ENCODE results near the gene RNASEH2B. TPM values are rescaled to one million over a fixed set of nuclear protein-coding genes. Genes with fewer than 3 reads are reported as not detected.

RNASEH2B gene
- total and polyA plus RNA-seq, 12 donors, result 30.5 to 86.8 (median 40.1) TPM

DNA sequence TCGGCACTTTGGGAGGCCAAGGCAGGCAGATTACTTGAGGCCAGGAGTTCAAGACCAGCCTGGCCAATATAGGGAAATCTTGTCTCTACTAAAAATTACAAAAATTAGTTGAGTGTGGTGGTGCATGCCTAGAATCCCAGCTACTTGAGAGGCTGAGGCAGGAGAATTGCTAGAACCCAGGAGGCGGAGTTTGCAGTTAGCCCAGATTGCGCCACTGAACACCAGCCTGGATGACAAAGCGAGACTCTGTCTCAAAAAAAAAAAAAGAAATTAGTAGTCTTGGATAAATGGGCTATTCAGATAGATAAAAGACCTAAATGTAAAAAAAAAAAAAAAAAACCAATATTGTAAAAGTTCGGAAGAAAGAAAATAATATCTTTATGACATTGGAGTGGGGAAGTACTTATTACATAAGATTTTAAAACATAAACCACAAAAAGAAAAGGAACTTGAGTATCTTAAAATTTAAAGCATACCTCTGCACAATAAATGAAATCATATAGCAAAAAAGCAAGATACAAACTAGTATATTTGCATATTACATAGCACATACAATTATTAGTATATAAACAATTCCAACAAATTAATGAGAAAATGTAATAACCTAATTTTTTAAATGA, 26.7 kb upstream of the RNASEH2B start:
- Histone ChIP-seq H3K27ac (no peak overlapping the region), H3K4me1 (no peaks in the 10 kb centered on the region), H3K36me3 (no peaks in the 10 kb centered on the region), H3K4me3 (no peak overlapping the region), H3K27me3 (peaks cover 0 to 7% (median 0%) of the 10 kb centered on the region in 7 donors), H3K9me3 (peaks cover 0 to 8% (median 0%) of the 10 kb centered on the region in 11 donors)
- intact Hi-C loops (cut with DNase I), result no loop called here
- DNase-seq, result no peak
- TF ChIP-seq, protein P1, sequence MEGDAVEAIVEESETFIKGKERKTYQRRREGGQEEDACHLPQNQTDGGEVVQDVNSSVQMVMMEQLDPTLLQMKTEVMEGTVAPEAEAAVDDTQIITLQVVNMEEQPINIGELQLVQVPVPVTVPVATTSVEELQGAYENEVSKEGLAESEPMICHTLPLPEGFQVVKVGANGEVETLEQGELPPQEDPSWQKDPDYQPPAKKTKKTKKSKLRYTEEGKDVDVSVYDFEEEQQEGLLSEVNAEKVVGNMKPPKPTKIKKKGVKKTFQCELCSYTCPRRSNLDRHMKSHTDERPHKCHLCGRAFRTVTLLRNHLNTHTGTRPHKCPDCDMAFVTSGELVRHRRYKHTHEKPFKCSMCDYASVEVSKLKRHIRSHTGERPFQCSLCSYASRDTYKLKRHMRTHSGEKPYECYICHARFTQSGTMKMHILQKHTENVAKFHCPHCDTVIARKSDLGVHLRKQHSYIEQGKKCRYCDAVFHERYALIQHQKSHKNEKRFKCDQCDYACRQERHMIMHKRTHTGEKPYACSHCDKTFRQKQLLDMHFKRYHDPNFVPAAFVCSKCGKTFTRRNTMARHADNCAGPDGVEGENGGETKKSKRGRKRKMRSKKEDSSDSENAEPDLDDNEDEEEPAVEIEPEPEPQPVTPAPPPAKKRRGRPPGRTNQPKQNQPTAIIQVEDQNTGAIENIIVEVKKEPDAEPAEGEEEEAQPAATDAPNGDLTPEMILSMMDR (IDR thresholded peaks at IDR 0.05), result no peak
- no peak for ATAC-seq
- WGBS, 2 donors, result 91 to 94% methylated on average over 5 of the region's 5 CpGs

DNA sequence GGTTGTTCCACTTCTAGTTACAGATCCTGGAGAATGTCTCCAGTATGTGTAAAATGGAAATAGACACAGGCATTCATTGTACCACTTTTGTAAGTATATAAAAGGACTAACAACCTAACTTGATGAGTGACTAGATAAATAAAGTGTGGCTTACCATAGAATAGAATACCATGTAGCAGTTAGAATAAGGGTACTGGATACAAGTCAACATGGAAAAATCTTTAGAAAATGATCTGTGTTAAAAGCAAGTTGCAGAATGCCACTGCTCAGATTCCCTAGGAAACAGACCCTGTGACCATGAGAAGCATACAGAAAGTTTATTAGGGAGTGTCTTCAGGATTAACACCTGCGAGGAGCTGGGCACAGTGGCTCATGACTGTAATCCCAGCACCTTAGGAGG, 25.9 kb upstream of the RNASEH2B start:
- no peaks in the 10 kb centered on the region for H3K36me3 ChIP-seq
- H3K9me3 ChIP-seq, result peaks cover 0 to 8% (median 0%) of the 10 kb centered on the region in 11 donors
- ATAC-seq, result no peak
- no peaks in the 10 kb centered on the region for H3K4me1 ChIP-seq
- peaks cover 0 to 4% (median 0%) of the 10 kb centered on the region in 7 donors for H3K27me3 ChIP-seq
- WGBS, 2 donors, result 81 to 89% methylated on average over 1 of the region's 1 CpG
- TF ChIP-seq, protein P1 (IDR thresholded peaks at IDR 0.05), result no peak
- no peak for DNase-seq
- no peak overlapping the region for H3K27ac ChIP-seq
- intact Hi-C loops (cut with DNase I), result no loop called here
- no peak overlapping the region for H3K4me3 ChIP-seq

DNA sequence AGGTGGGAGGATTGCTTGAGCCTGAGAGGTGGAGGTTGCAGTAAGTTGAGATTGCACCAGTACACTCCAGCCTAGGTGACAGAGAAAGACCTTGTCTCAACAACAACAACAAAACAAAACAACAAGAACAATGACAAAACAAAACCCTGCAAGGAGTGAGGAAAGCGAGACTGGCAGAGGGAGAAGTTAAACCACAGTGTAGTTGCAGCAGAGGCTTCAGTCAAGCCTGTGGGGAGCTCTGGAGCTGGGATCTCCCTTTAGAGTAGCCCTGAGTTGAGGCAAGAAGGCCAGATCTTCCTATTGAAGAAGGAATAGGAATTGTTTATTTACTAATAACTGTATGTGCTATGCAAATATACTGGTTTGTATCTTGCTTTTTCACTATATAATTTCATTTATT, 25.3 kb upstream of the RNASEH2B start:
- TF ChIP-seq, protein P1 (IDR thresholded peaks at IDR 0.05), result no peak
- Histone ChIP-seq H3K27ac (no peak overlapping the region), H3K9me3 (peaks cover 0 to 8% (median 0%) of the 10 kb centered on the region in 11 donors), H3K27me3 (no peaks in the 10 kb centered on the region), H3K4me3 (no peak overlapping the region), H3K4me1 (no peaks in the 10 kb centered on the region), H3K36me3 (no peaks in the 10 kb centered on the region)
- WGBS, 2 donors, result 96 to 100% methylated on average over 1 of the region's 1 CpG
- ATAC-seq, result no peak
- no peak for DNase-seq
- intact Hi-C loops (cut with DNase I), result no loop called here

DNA sequence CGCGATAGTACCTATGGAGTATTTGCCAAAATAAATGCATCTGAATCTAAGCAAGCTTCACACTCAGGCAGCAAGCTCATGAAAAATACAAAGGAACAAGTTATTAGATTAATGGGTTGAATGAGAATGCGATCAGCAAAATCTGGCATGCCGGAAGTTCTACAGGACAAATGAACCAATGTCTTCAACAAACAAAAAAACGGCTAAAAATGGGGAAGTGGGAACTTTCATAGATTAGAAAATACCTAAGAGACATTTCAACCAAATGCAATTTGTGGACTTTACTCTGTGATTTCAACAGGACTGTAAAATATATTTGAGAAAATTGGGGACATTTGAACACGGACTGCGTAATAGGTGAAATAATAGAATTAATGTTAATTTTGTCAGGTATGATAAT, 22.4 kb upstream of the RNASEH2B start:
- TF ChIP-seq, protein P1 (IDR thresholded peaks at IDR 0.05), result no peak
- H3K27me3 ChIP-seq, result no peaks in the 10 kb centered on the region
- peaks cover 0 to 2% (median 0%) of the 10 kb centered on the region in 9 donors for H3K4me1 ChIP-seq
- intact Hi-C loops (cut with DNase I), result no loop called here
- H3K9me3 ChIP-seq, result peaks cover 0 to 6% (median 0%) of the 10 kb centered on the region in 11 donors
- 93 to 94% methylated on average over 7 of the region's 7 CpGs for WGBS, 2 donors
- H3K27ac ChIP-seq, result no peak overlapping the region
- no peaks in the 10 kb centered on the region for H3K36me3 ChIP-seq
- no peak for DNase-seq
- H3K4me3 ChIP-seq, result no peak overlapping the region
- ATAC-seq, result no peak

Measured in heart right ventricle (tissue), 16 donors.